ENCODE results near the gene HSPG2. TPM values are rescaled to one million over a fixed set of nuclear protein-coding genes. Genes with fewer than 3 reads are reported as not detected.

HSPG2 gene
- total RNA-seq, 1 donor from 2014 or later: 263 TPM

DNA sequence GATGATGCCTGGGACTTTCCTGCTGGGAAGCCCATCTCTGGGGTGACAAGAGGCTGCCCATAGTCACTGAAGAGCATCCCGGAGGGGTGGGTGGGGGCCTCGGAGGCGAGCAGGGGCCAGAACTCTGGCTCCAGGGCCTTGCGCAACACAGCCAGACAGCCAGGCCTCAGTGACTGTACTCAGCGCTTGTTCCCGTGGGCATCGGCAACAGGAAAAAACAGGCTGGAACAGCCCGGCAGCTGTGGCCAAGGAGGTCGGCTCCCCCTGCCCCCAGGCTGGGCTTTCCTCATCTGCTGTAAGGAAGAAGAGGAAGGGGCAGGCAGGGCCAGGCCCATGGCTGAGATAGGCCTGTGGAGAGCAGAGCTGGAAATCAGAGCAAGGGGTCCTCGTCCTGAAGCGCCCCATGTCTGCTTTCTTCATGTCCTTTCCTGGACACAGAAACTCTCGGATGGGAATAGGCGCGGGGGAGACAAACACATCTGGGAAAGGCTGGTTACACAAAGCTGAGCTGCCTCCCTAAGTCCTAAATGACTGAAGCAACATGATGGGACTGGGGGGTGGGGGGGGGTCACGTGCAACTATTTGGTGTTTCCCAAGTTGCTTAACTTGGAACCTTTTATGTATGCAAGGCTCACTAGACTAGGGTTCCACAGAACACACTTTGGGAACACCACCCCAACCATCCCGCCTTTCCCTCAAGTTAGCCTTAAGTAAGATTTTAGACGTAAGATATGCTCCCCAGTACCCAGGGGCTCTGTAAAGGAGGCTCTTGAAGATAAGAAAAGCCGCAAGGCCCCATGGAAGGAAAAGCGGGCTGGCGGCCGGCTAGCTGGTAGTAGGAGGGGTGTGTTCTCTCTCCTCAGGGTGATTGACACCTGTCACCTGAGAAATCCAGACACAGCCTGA, 30.7 kb downstream of the HSPG2 start:
- intact Hi-C loops (cut with DNase I): no loop called here
- peak; percentile 38 for ATAC-seq (ENCODE audit: poor library complexity)
- peak; percentile 91 for DNase-seq

DNA sequence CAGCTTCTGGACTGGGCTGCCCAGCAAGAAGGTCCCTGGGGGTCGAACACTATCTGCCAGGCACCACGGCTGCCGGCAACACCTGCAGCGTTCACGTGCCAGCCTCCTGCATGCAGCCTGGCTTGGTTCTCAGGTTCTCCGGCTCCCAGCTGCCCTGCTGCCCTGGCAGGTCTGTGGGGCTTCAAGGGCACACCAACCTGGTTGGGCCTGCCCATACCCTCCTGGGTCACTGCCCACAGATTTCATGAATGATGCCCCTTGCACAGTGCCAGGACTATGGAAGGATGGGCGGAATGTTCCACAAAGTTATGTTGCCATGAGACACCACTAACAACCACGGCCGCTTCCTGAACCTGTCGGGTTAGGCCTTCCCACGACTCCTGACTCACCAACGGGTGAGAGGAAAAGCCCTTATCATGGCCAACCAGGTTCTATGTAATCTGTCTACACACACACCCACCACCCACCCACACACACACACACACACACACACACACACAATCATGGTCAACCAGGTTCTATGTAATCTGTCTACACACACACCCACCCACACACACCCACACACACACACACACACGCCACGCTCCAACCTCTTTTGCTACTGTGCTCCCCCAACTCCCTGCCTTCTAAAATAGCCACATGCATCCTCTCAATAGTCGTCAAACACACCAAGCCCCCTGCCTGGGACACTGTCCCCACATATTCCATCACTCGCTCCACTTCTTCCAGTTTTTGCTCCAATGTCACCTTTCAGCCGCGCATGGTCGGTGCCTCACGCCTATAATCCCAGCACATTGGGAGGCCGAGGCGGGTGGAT, 32.2 kb downstream of the HSPG2 start:
- intact Hi-C loops (cut with DNase I): no loop called here
- peak; percentile 77 for DNase-seq
- peak; percentile 59 for ATAC-seq (ENCODE audit: poor library complexity)

DNA sequence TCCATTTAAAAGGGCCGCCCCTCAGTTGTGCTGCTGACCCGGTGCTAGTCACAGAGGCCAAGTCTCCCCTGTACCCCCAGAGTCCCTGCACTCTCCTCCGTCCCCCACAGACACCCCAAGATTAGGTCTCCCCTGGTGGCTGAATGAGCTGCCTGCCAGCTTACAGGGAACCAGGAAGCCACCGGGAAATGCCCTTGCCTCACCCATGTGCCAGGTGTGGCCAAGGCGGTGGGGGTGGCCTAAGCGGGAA, 32.7 kb downstream of the HSPG2 start:
- intact Hi-C loops (cut with DNase I): no loop called here

DNA sequence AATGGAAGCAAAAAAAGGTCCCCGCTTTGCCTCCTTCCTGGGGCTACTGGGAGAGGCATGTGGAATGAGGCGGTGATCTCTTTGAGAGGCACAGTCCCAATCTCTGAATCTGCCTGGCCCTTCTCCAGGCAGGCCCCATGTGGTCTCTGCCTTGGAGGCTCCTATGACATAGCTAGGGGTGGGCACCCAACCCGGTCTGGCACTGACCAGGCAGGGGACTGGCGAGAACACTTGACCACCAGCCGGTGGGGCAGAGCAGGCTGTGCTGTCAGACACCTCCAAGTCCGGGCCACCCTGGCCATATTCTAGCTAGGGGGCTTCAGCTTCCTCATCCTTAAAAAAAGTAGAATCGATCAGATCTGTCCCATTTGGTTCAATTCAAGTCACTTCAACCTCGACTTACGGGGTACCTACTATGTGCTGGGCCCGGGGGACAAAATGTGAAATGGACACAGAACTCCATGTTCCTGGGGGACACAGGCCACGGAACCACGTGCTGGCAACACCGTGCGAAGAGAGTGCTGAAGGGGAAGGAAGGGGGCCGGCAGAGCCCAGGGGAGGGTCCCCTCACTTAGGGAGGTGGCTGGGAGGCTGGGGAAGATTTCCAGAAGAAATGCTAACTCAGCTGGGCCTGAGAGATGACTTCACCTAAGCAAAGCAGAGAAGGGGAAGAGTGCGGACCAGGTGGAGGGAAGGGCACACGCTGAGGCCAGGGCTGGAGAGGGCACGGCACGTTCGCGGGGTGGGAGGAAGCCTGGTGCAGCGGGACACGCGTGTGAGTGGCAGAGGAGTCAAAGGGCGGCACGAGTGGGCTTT, 33.3 kb downstream of the HSPG2 start:
- no peak for ATAC-seq (ENCODE audit: poor library complexity)
- intact Hi-C loops (cut with DNase I): no loop called here
- peak; percentile 58 for DNase-seq

More for the DNA sequence above, 32.7 kb downstream of the HSPG2 start:
- peak; percentile 10 for ATAC-seq (ENCODE audit: poor library complexity)
- no peak for DNase-seq

GRCh38 chr1:21902026-21903012, 34.8 kb downstream of the HSPG2 start:
- DNase-seq (peak; percentile 50), ATAC-seq (ENCODE audit: poor library complexity) (no peak)
- intact Hi-C loops (cut with DNase I): no loop called here

GRCh38 chr1:21901473-21901847, 35.6 kb downstream of the HSPG2 start:
- ATAC-seq (ENCODE audit: poor library complexity) (no peak), DNase-seq (peak; percentile 68)
- intact Hi-C loops (cut with DNase I): no loop called here

GRCh38 chr1:21900766-21901472, 36.2 kb downstream of the HSPG2 start:
- DNase-seq: peak; percentile 23
- no peak for ATAC-seq (ENCODE audit: poor library complexity)
- intact Hi-C loops (cut with DNase I): no loop called here

- ATAC-seq (ENCODE audit: poor library complexity) (no peak), DNase-seq (peak; percentile 60)
- intact Hi-C loops (cut with DNase I): loop anchor here (5.0 kb wide), 1 partner anchor 37 kb away; the partner anchor contains the start of gene HSPG2
Measured at GRCh38 chr1:21899987-21900386, 37.1 kb downstream of the HSPG2 start.

GRCh38 chr1:21899267-21899810, 37.8 kb downstream of the HSPG2 start:
- ATAC-seq (ENCODE audit: poor library complexity): no peak
- DNase-seq: no peak
- intact Hi-C loops (cut with DNase I): loop anchor here (5.0 kb wide), 1 partner anchor 38 kb away; the partner anchor contains the start of gene HSPG2

DNA sequence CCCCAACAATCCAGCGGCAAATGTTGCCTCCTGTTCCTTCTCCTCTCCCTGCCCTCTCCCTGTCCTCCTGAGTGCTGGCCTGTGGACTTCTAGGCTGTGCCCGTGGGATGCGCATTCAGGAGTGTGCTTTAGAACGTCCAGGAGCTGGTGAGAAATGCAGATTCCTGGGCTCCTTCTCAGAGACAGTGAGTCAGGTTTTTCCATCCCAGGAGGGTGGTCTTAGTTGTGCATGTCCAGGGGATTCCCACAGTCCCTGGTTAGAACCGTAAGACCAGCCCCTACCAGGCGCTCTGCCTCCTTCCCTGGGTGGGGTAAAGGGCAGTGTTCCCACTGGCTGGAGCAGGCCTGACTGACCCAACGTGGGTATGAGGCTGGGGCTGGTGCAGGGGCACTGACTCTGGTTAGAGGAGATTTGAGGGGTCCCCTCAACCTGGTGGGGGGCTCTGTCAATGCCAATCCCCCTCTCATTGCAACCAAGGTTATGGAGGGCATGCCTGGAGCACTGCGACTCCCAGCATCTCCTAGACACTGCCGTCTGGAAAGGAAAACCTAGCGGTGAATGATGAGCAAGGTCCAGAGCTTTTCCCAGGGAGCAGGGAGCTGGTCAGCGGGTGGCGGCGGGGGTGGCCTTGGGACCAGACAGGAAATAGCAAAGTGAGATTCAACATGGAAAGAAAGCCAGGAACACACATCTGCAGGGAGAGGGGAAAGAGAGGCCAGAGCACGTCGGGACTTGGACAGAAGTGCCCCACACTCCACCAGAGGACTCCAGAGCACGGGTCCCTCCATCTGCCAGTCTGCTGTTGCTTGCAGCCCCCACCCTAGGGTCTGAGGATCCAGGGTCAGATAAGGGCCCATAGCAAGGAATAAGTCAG, 38.5 kb downstream of the HSPG2 start:
- ATAC-seq (ENCODE audit: poor library complexity) (peak; percentile 5), DNase-seq (peak; percentile 70)
- intact Hi-C loops (cut with DNase I): loop anchor here (5.0 kb wide), 1 partner anchor 39 kb away; the partner anchor contains the start of gene HSPG2

DNA sequence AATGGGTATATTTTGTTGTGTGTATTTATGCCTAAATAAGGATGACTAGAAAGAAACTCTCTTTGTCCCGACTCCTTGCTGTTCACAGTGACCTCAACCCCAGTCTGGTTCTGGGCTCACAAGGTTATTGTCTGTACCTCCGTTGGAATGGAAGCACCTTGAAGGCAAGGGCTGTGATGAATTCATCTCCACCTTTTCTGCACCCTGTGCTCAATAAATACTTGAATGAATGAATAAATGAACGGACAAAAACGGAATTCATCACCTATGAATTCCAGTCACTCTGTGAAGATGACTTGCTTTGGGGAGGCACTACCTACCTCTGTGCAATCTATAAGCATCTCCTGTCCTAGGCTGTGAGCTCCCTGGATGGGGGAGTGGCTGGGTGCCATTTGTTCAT, 39.3 kb downstream of the HSPG2 start:
- intact Hi-C loops (cut with DNase I): loop anchor here (5.0 kb wide), 1 partner anchor 39 kb away; the partner anchor contains the start of gene HSPG2
- DNase-seq: no peak
- ATAC-seq (ENCODE audit: poor library complexity): no peak

- ATAC-seq (ENCODE audit: poor library complexity) (peak; percentile 84), DNase-seq (peak; percentile 91)
- intact Hi-C loops (cut with DNase I): loop anchor here (5.0 kb wide), 1 partner anchor 40 kb away; the partner anchor contains the start of gene HSPG2
Measured at GRCh38 chr1:21896652-21897532, 40.2 kb downstream of the HSPG2 start.

- DNase-seq: peak; percentile 48
- intact Hi-C loops (cut with DNase I): loop anchor here (5.0 kb wide), 1 partner anchor 41 kb away; the partner anchor contains the start of gene HSPG2
- ATAC-seq (ENCODE audit: poor library complexity): peak; percentile 6
Measured at GRCh38 chr1:21896026-21896425, 41.1 kb downstream of the HSPG2 start.

DNA sequence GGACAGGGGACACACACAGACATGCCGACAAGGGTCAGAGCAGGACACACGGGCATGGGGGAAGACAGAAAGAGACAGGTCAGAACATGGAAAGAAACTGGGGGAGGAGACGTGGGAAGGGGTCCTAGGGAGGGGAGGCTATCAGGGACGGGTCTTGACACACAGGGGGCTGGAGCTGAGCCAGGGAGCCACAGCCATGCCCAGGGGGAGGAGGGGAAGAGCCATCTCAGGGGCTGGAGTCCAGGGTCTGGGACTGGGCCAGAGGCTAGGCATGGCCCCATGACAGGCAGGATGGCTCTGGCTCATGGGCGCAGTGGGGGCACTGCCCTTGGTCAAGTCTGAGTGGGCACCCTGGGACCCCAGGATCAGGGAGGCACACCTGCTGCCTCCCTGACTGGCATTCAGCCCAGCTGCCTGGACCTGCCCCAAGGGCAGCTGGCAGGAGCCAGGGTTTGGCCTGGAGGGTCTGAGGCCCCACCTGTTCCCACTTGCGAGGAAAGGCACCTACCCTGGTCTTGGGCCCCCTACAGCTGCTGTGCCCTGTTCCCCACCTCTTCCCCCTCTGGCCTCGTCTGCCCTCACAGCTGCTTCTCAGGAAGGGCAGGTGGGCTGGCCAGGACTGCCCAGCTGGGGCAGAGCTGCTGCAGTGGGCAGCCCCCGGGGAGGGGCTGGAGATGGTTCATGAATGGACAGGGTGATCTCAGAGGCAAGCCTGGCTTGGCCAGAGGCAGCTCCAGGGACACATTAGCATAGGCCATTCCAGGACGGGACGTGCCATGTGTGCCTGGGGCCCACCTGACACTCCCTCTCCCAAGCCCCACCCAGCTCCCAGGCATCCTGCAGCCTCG, 42.9 kb downstream of the HSPG2 start:
- intact Hi-C loops (cut with DNase I): no loop called here
- DNase-seq (peak; percentile 57), ATAC-seq (ENCODE audit: poor library complexity) (peak; percentile 16)
